Fibroblast of villous mesenchyme (primary cell): ENCODE results near the gene TMCC2. TPM values are rescaled to one million over a fixed set of nuclear protein-coding genes. Genes with fewer than 3 reads are reported as not detected.

Experiments
- DNase-seq: peaks from one replicate; pipeline ENCODE4 v3.0.0-alpha.2; 2010; ENCODE audit warnings: low read depth
- H3K4me3 ChIP-seq: 2 replicates; pipeline ENCODE4 v1.5.1; 2011; ENCODE audit warnings: low read depth, mild to moderate bottlenecking, low read length
- CTCF ChIP-seq: IDR thresholded peaks from 2 replicates; pipeline ENCODE4 v1.5.1; 2012; ENCODE audit warnings: low read depth, mild to moderate bottlenecking, low read length; ENCODE audit not compliant: insufficient read depth
- total RNA-seq: library from RNA; depleted of rRNA; stranded (reverse); fragments of >200 nt; gene quantifications from 2 replicates; pipeline ENCODE4 v1.2.3, GENCODE V29; 2012

The TMCC2 gene
- total RNA-seq, 1 donor: 3.5 TPM

DNA sequence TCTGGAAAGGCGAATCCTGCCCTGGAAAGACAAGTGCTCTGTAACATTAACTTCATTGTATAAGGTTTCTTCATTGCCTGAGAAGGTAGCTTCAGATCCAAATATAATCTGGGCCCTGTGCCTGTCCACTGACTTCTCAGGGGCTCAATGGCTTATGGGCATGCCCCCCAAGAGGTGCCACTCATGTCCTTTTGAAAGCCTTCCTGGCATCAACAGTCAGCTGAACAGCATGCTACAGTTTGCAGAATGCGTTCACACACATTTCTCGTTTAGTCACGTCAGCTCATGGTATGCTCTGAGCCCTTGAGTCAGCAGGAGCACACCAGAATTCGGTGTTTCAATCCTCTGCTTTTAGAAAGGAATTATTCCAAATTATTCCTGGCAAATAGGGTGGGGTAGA is 23.8 kb downstream of the TMCC2 start:
- no peak for DNase-seq
- TF ChIP-seq CTCF: no peak
- no peak overlapping the region for H3K4me3 ChIP-seq

DNA sequence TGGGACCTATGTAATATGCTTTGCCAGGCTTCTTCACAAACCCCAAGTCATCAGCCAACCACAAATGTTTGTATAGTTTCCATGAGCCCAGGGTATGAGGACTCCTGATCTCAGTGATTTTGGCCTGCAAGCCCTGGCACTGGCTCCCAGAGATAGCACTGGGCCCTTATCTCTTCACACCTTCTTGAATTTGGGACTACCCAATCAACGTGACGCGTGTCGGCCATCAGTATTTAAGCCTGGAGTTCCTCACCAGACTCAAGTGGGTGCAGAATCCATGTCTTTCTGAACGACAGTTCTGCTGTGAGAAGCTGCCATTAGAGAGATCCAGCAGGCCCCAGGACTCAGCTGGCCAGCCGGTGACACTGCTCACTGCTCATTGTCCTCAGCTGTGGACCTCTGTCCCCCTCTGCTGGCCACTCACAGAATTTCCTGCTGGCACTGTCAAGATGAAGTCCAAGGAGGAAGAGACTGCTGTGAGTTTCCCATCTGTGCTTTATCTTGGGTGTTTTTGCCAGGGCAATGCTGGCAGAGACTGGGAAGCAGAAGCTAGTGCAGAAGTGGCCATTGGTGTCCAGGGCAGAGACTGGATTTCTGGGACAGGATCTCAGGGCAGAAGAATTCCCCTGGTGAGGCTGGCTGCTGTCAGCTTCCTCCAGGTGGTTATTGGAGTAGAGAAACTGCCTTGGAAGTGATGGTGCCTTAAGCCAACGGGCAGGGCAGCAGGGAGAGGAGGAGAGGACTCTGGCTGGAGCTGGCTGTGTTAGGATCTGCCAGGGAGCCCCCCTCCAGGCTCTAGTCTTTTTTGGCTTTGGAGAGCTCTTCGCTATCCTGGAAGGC is 28.4 kb downstream of the TMCC2 start:
- peak; percentile 84 for DNase-seq
- TF ChIP-seq CTCF: peak; percentile 97
- H3K4me3 ChIP-seq: no peak overlapping the region

DNA sequence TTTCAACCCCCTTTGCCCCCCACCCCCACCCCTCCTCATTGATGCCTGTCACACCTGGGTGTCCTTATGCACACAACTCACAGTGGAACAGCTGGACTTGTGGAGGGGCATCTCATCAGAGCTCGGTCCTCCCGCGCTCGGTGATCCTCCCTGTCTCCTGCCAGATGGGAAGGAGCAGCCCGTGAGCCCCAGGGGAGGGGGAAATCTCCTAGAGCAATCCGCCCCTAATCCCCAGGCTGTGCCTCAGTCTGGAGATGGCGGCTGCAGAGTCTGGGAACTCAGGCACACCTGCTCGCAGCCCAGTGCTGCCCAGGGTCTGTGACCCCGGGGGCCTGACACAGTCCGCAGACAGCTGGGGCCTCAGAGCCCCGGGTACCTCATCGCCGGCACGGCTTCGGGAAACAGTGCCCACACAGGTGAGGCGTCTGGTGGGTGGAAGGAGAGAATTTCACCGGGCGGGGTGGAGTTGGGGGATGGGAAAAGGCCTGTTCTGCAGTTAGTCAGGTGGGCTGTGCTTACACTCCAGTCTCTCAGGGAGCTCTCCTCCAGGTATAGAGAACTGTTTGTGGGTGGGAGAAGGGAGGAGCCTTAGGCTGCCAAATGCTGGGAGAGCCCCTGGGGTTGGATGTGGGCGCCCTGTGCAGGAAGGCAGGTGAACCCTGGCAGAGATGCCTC is 29.3 kb downstream of the TMCC2 start:
- DNase-seq: no peak
- no peak for TF ChIP-seq CTCF
- H3K4me3 ChIP-seq: no peak overlapping the region

- no peak overlapping the region for H3K4me3 ChIP-seq
- no peak for TF ChIP-seq CTCF
- DNase-seq: no peak
Measured at GRCh38 chr1:205257735-205258134, 30.0 kb downstream of the TMCC2 start.

DNA sequence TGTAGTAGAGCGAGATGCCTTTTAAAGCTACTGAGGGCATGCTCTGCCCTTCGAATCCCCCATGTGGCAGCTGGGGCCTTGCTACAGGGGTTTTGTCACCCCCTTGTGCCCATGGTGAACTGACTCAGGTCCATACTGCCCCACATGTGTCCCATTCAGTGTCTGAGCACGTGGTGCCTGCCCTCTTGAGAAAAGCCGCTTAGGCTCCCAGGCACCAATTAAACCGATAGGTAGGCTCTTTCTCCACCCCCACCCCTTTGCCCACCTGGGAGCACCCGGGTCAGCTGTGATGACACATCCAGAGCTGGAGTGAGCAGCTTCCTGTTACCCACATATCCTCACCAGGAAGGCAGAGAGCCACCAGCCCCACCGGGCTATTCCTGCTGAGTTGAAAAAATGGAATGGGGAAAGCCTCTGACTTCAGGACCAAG is 30.5 kb downstream of the TMCC2 start:
- TF ChIP-seq CTCF: no peak
- no peak overlapping the region for H3K4me3 ChIP-seq
- DNase-seq: no peak

- no peak overlapping the region for H3K4me3 ChIP-seq
- peak; percentile 71 for DNase-seq
- TF ChIP-seq CTCF: no peak
Measured at GRCh38 chr1:205258719-205259118, 31.0 kb downstream of the TMCC2 start.
